ENCODE measurements around the gene TENM4. TPM values are rescaled to one million over a fixed set of nuclear protein-coding genes. Genes with fewer than 3 reads are reported as not detected.

Gene TENM4
- polyA plus RNA-seq, 2 of the 4 experiments (the other 2 are of a cell fraction): 0.06 to 0.31 TPM

DNA sequence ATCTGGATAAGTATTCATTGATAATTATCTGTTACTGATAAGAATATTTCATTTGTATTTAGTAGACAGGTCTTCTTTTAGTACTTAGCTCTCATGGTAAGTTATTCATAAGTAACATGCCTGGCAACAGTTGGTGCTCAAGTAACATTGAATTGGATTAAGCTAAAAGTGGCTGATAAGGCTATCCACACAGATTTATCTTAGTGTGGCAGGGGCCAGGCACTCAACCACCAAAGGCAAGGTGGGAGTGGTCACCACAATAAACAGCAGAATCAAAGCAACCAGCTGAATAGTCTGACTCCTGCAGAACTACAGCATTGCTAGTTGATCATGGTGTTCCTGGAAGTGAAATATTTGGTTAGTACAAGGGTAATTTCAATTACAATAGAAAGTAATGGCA is 833.1 kb downstream of the TENM4 start:
- CTCF ChIA-PET: no interaction called here
- H3K4me2 ChIP-seq: no peak overlapping the region
- POLR2A ChIA-PET: no interaction called here
- DNase-seq (ENCODE audit: low read depth in 1 of 2, low spot score in 1 of 2) (no peak), FAIRE-seq (no peak), ATAC-seq (no peak)
- no peak overlapping the region for H3K4me3 ChIP-seq
- no peak overlapping the region for H3K27ac ChIP-seq
- no peaks in the 10 kb centered on the region for H3K4me1 ChIP-seq
- no peaks in the 10 kb centered on the region for H3K9me3 ChIP-seq
- no peak for TF ChIP-seq KDM5A (IDR thresholded peaks at IDR 0.05)
- TF ChIP-seq, protein P1, sequence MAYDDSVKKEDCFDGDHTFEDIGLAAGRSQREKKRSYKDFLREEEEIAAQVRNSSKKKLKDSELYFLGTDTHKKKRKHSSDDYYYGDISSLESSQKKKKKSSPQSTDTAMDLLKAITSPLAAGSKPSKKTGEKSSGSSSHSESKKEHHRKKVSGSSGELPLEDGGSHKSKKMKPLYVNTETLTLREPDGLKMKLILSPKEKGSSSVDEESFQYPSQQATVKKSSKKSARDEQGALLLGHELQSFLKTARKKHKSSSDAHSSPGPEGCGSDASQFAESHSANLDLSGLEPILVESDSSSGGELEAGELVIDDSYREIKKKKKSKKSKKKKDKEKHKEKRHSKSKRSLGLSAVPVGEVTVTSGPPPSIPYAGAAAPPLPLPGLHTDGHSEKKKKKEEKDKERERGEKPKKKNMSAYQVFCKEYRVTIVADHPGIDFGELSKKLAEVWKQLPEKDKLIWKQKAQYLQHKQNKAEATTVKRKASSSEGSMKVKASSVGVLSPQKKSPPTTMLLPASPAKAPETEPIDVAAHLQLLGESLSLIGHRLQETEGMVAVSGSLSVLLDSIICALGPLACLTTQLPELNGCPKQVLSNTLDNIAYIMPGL (CRISPR knock-in tag; IDR thresholded peaks at IDR 0.05; ENCODE audit: borderline replicate concordance): no peak
- no peak for TF ChIP-seq SMC3 (IDR thresholded peaks at IDR 0.05)
- TF ChIP-seq HDAC2 (IDR thresholded peaks at IDR 0.05): no peak
- TF ChIP-seq CHD2 (IDR thresholded peaks at IDR 0.05; ENCODE audit: low read length, partially characterized antibody): no peak

- Histone ChIP-seq H3K4me3 (no peak overlapping the region), H3K4me1 (no peaks in the 10 kb centered on the region), H3K27ac (no peak overlapping the region), H3K4me2 (no peak overlapping the region), H3K9me3 (no peaks in the 10 kb centered on the region)
- TF ChIP-seq, protein P2, sequence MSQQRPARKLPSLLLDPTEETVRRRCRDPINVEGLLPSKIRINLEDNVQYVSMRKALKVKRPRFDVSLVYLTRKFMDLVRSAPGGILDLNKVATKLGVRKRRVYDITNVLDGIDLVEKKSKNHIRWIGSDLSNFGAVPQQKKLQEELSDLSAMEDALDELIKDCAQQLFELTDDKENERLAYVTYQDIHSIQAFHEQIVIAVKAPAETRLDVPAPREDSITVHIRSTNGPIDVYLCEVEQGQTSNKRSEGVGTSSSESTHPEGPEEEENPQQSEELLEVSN (IDR thresholded peaks at IDR 0.05; ENCODE audit: borderline replicate concordance, low read depth): no peak
- TF ChIP-seq SMC3 (IDR thresholded peaks at IDR 0.05): no peak
- no peak for TF ChIP-seq JUN (IDR thresholded peaks at IDR 0.05)
- no peak for TF ChIP-seq NFE2L2 (conservative IDR thresholded peaks at IDR 0.05; ENCODE audit: low read length)
- no peak for TF ChIP-seq GATA3 (IDR thresholded peaks at IDR 0.05; ENCODE audit: borderline replicate concordance)
- no peak for TF ChIP-seq HDAC2 (IDR thresholded peaks at IDR 0.05)
- no peak for TF ChIP-seq HEYL (CRISPR knock-in tag; IDR thresholded peaks at IDR 0.05)
- TF ChIP-seq, protein P3, sequence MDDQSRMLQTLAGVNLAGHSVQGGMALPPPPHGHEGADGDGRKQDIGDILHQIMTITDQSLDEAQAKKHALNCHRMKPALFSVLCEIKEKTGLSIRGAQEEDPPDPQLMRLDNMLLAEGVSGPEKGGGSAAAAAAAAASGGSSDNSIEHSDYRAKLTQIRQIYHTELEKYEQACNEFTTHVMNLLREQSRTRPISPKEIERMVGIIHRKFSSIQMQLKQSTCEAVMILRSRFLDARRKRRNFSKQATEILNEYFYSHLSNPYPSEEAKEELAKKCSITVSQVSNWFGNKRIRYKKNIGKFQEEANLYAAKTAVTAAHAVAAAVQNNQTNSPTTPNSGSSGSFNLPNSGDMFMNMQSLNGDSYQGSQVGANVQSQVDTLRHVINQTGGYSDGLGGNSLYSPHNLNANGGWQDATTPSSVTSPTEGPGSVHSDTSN (IDR thresholded peaks at IDR 0.05): no peak
- no peak for TF ChIP-seq FOSB (CRISPR knock-in tag; IDR thresholded peaks at IDR 0.05)
- ATAC-seq (no peak), DNase-seq (ENCODE audit: low read depth in 1 of 2, low spot score in 1 of 2) (no peak), FAIRE-seq (no peak)
- CTCF ChIA-PET: interaction anchor here (0.7 kb wide), 1 partner anchor 42 kb away, joined by 3 read pairs; no protein-coding TSS in a partner anchor
- WGBS (ENCODE audit: missing lambda C conversion rate): 33% methylated on average over 3 of the region's 3 CpGs
- POLR2A ChIA-PET: no interaction called here
Measured at GRCh38 chr11:78606667-78607066, 834.2 kb downstream of the TENM4 start.

- DNase-seq (ENCODE audit: low read depth in 1 of 2, low spot score in 1 of 2) (no peak), ATAC-seq (no peak), FAIRE-seq (no peak)
- no peak overlapping the region for H3K4me3 ChIP-seq
- ChIA-PET CTCF (no interaction called here), POLR2A (no interaction called here)
- no peak overlapping the region for H3K4me2 ChIP-seq
- WGBS (ENCODE audit: missing lambda C conversion rate): 40% methylated on average over 7 of the region's 7 CpGs
- no peaks in the 10 kb centered on the region for H3K4me1 ChIP-seq
- no peaks in the 10 kb centered on the region for H3K9me3 ChIP-seq
- H3K27ac ChIP-seq: no peak overlapping the region
- TF ChIP-seq ZC3H11A (IDR thresholded peaks at IDR 0.05): no peak
- no peak for TF ChIP-seq HOXB13 (CRISPR knock-in tag; IDR thresholded peaks at IDR 0.05; ENCODE audit: low read depth)
- no peak for TF ChIP-seq JUNB (IDR thresholded peaks at IDR 0.05)
- no peak for TF ChIP-seq MAFK (IDR thresholded peaks at IDR 0.05; ENCODE audit: partially characterized antibody)
- TF ChIP-seq, protein P4, sequence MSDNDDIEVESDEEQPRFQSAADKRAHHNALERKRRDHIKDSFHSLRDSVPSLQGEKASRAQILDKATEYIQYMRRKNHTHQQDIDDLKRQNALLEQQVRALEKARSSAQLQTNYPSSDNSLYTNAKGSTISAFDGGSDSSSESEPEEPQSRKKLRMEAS (IDR thresholded peaks at IDR 0.05): no peak
- TF ChIP-seq RCOR1 (IDR thresholded peaks at IDR 0.05; ENCODE audit: low read depth, low read length): no peak
- TF ChIP-seq MAZ (IDR thresholded peaks at IDR 0.05; ENCODE audit: borderline replicate concordance, low read depth, low read length): no peak
- TF ChIP-seq PHF8 (IDR thresholded peaks at IDR 0.05; ENCODE audit: borderline replicate concordance, low read depth): no peak
- TF ChIP-seq JUN (IDR thresholded peaks at IDR 0.05): no peak
- TF ChIP-seq KDM1A (IDR thresholded peaks at IDR 0.05; ENCODE audit: low read depth): no peak
- no peak for TF ChIP-seq HES2 (IDR thresholded peaks at IDR 0.05)
- no peak for TF ChIP-seq GATA3 (IDR thresholded peaks at IDR 0.05; ENCODE audit: borderline replicate concordance)
- no peak for TF ChIP-seq HEYL (CRISPR knock-in tag; IDR thresholded peaks at IDR 0.05)
- TF ChIP-seq, protein P5, sequence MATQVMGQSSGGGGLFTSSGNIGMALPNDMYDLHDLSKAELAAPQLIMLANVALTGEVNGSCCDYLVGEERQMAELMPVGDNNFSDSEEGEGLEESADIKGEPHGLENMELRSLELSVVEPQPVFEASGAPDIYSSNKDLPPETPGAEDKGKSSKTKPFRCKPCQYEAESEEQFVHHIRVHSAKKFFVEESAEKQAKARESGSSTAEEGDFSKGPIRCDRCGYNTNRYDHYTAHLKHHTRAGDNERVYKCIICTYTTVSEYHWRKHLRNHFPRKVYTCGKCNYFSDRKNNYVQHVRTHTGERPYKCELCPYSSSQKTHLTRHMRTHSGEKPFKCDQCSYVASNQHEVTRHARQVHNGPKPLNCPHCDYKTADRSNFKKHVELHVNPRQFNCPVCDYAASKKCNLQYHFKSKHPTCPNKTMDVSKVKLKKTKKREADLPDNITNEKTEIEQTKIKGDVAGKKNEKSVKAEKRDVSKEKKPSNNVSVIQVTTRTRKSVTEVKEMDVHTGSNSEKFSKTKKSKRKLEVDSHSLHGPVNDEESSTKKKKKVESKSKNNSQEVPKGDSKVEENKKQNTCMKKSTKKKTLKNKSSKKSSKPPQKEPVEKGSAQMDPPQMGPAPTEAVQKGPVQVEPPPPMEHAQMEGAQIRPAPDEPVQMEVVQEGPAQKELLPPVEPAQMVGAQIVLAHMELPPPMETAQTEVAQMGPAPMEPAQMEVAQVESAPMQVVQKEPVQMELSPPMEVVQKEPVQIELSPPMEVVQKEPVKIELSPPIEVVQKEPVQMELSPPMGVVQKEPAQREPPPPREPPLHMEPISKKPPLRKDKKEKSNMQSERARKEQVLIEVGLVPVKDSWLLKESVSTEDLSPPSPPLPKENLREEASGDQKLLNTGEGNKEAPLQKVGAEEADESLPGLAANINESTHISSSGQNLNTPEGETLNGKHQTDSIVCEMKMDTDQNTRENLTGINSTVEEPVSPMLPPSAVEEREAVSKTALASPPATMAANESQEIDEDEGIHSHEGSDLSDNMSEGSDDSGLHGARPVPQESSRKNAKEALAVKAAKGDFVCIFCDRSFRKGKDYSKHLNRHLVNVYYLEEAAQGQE (IDR thresholded peaks at IDR 0.05): no peak
- no peak for TF ChIP-seq FOXS1 (CRISPR knock-in tag; IDR thresholded peaks at IDR 0.05)
Measured at GRCh38 chr11:78605296-78605695, 835.5 kb downstream of the TENM4 start.
